ENCODE results near the gene SNED1.

Gene SNED1

GRCh38 chr2:240960309-240960970, 38.0 kb upstream of the SNED1 start:
- no peak for DNase-seq

- no peak for DNase-seq
Observed at GRCh38 chr2:240960971-240961876, 37.2 kb upstream of the SNED1 start.

- DNase-seq, result no peak
Observed at GRCh38 chr2:240961910-240962299, 36.5 kb upstream of the SNED1 start.

- no peak for DNase-seq
Observed at GRCh38 chr2:240962300-240963064, 35.9 kb upstream of the SNED1 start.

- no peak for DNase-seq
Observed at GRCh38 chr2:240963065-240963867, 35.2 kb upstream of the SNED1 start.

- no peak for DNase-seq
Observed at GRCh38 chr2:240963868-240964703, 34.3 kb upstream of the SNED1 start.

- DNase-seq, result no peak
Observed at GRCh38 chr2:240964704-240965295, 33.6 kb upstream of the SNED1 start.

- DNase-seq, result no peak
Observed at GRCh38 chr2:240965296-240965904, 33.0 kb upstream of the SNED1 start.

GRCh38 chr2:240965905-240966456, 32.4 kb upstream of the SNED1 start:
- no peak for DNase-seq

GRCh38 chr2:240966457-240966905, 31.9 kb upstream of the SNED1 start:
- no peak for DNase-seq

- no peak for DNase-seq
Observed at GRCh38 chr2:240966906-240967680, 31.3 kb upstream of the SNED1 start.

- DNase-seq, result no peak
Observed at GRCh38 chr2:240967681-240968621, 30.5 kb upstream of the SNED1 start.

- no peak for DNase-seq
Observed at GRCh38 chr2:240968731-240969624, 29.4 kb upstream of the SNED1 start.

GRCh38 chr2:240970104-240970503, 28.3 kb upstream of the SNED1 start:
- DNase-seq, result no peak

GRCh38 chr2:240970816-240971215, 27.6 kb upstream of the SNED1 start:
- no peak for DNase-seq

- no peak for DNase-seq
Observed at GRCh38 chr2:240972201-240972600, 26.2 kb upstream of the SNED1 start.

Measured in NCI-H526 treated with DMSO at 0.1 percent for 48 hours (cell line).